Measurements from ENCODE around the gene EVI5.

Gene EVI5

GRCh38 chr1:92784639-92785500, at the start of gene EVI5:
TSS of gene EVI5 (minus strand) at chr1:92785108. CDS start at chr1:92736546, 48,562 bp downstream.
- peak; percentile 94 for DNase-seq (ENCODE audit: low spot score)

DNA sequence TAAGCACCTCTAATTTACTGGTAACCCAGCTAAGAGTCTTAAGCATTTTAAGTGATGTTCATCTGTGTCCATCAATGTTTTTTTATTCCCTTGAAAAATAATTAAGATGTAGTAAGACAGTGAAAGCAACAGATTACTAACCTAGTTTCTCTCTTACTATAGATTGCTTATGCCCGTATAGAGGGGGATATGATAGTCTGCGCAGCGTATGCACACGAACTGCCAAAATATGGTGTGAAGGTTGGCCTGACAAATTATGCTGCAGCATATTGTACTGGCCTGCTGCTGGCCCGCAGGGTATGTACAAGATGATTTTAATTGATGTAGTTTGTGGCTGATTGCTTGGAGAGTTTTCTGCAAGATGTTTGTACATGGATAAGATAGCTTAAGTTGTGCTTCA, 49.7 kb upstream of the EVI5 start:
- DNase-seq (ENCODE audit: low spot score): no peak

DNA sequence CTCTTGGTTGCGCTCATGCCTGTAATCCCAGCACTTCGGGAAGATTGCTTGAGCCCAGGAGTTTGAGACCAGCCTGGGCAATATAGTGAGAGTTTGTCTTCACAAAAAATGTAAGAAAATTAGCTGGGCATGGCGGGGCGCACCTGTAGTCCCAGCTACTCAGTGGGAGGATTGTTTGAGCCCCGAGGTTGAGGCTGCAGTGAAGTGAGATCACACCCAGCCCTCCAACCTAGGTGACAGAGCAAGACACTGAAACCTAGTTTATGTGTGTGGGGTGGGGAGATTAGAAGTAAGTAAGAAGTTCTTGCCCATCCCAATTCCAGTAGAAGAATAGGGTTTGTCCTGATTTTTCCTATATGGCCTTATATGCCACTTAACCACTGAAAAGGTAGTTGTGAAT, 48.9 kb upstream of the EVI5 start:
- DNase-seq (ENCODE audit: low spot score): no peak

GRCh38 chr1:92832537-92833114, 47.7 kb upstream of the EVI5 start:
- DNase-seq (ENCODE audit: low spot score): peak; percentile 18

DNA sequence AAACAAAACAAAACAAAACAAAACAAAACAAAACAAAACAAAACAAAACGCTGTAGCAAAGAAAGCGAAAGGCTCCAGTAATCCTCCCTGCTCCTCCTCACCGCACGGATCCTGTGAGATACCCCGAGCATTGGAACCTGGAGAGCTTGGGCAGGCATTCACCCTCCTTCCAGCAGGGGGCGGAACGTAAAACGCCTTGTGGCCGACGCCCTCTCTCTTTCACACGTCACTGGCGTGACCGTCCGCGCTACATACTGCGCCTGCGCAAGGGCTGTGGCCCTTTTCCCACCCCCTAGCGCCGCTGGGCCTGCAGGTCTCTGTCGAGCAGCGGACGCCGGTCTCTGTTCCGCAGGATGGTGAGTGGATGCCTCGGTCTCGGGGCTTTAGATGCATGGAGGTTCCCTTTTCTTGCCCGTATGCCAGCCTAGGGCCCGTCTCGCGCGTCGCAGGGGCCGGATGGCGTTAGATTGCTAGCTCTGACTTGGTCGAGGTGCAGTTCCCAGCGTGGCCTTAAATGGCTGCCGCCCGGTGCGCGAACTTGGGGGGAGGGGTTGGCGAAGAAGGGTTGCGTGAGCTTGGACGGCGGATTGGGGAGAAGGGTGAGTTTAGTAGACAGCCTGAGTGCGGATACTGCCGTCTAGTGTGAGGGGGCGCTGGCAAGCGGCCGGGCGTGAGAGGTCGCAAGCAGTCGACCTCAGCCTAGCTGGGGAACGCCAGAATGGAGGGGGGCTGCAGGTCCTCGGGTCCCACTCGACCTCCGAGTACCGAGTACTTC, 47.0 kb upstream of the EVI5 start, which contains the start of gene RPL5:
RPL5 (plus strand) TSS at position 279 of the 775 bp plus-strand sequence; CDS start at position 354, 75 bp downstream.
- DNase-seq (ENCODE audit: low spot score): peak; percentile 98

GRCh38 chr1:92831368-92831761, 46.5 kb upstream of the EVI5 start:
- no peak for DNase-seq (ENCODE audit: low spot score)

DNA sequence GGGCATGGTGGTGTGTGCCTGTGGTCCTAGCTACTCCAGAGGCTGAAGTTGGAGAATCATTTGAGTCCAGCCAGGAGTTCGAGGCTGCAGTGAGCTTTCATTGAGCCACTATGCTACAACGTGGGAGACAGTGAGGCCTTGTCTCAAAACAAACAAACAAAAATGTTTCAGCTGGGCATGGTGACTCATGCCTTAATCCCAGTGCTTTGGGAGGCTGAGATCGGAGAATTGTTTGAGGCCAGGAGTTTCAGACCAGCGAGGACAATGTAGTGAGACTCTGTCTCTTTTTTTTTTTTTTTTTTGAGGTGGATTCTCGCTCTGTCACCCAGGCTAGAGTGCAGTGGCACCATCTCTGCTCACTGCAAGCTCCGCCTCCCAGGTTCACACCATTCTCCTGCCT, 41.9 kb upstream of the EVI5 start:
- no peak for DNase-seq (ENCODE audit: low spot score)

- no peak for DNase-seq (ENCODE audit: low spot score)
These were observed 38.0 kb upstream of the EVI5 start for GRCh38 chr1:92822879-92823278.

DNA sequence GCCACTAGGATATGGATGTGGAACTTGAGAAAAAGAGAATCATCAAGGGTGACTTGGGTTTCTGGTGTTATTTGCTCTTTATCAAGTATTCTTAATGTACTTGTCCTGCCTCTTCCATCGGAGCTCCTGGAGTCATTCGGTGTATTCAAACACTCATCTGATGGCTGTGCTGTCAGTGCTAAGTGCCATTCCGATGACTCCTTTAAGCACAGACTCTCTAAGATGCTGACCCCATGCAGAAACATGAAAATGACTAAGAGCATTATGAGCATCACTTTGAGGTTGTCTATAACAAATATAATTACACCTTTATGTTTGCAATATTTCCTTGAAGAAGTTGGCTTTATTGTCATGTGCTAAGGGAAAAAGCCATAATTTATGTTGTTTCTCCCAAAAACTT, 35.6 kb upstream of the EVI5 start:
- DNase-seq (ENCODE audit: low spot score): no peak

GRCh38 chr1:92820024-92820423, 35.1 kb upstream of the EVI5 start:
- DNase-seq (ENCODE audit: low spot score): no peak

DNA sequence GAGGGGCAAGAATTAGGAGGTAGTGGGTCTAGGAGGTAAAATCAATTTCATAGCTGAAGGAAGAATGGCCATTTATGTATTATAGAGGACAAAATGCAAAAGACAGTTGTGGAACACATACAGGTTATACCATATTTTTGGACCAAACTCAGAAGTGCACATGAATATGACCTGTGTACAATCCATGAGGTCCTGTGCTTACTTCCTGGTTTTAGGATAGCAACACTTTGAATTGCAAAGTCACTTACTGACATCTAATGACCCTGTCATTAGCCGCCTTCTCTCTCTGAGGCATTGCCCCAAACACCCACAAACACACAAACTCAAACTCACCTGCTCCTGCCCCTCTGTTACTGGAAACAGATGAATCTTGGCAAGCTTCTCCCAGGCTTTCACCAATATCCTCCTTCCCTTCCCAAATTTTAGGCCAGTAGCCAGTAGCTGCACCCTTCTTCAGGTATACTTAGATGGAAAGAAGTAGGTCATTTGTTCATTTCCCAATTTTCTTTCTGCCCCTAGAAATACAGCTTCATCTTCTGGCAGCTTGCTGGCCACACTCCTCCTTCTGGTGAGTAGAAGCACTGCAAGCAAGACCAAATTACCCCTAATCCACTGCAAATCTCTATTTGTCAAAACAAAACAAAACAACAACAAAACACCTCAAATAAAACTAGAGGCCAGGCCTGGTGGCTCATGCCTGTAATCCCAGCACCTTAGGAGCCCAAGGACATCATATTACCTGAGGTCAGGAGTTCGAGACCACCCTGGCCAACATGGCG, 33.3 kb upstream of the EVI5 start:
- DNase-seq (ENCODE audit: low spot score): peak; percentile 52

DNA sequence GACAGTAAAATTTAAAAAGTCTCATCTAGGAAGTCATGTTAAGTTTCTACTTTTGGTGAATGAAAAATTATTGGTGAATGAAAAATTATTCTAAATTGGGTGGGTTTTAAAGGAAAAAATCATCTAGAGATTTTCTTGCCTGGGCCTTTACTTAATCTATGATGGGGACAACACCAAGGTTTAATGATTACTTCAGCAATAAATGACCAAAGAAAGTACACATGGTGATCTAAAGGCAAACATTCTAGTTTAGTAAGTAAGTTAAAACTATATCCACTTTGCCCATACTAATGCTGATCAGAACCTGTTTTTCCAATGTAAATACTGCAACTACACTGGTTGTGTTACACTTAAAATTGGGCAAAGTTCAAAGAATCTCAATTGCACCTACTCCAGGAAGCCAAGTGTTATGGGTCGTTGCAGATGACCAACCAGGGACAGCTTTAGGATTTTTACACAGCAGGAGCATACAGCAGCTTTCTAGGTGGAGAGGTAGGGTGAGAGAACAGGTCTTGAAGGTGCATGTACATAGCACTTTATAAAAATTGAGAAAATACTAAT, 32.3 kb upstream of the EVI5 start:
- DNase-seq (ENCODE audit: low spot score): no peak

GRCh38 chr1:92816732-92817131, 31.8 kb upstream of the EVI5 start:
- no peak for DNase-seq (ENCODE audit: low spot score)

- no peak for DNase-seq (ENCODE audit: low spot score)
These were observed 23.5 kb upstream of the EVI5 start for GRCh38 chr1:92808381-92808780.

- no peak for DNase-seq (ENCODE audit: low spot score)
These were observed 20.3 kb upstream of the EVI5 start for GRCh38 chr1:92805216-92805615.

- peak; percentile 53 for DNase-seq (ENCODE audit: low spot score)
These were observed 19.9 kb upstream of the EVI5 start for GRCh38 chr1:92804721-92805201.

- no peak for DNase-seq (ENCODE audit: low spot score)
These were observed 18.4 kb upstream of the EVI5 start for GRCh38 chr1:92803140-92803887.

GRCh38 chr1:92797961-92798360, 13.1 kb upstream of the EVI5 start:
- DNase-seq (ENCODE audit: low spot score): no peak

GRCh38 chr1:92797297-92797696, 12.4 kb upstream of the EVI5 start:
- DNase-seq (ENCODE audit: low spot score): no peak

DNA sequence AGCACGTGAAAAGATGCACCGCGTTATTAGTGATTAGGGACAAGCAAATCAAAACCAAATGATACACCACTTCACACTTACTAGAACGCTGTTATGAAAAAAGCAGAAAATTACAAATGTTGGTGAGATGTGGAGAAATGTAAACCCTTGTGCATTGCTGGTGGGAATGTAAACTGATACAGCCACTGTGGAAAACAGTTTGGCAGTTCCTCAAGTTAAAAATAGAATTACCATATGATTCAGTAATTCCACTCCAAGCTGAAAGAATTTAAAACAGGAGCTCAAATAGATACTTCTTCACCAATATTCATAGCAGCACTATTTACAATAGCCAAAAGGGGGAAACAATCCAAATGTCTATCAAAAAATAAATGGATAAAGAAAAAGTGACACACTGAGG, 10.3 kb upstream of the EVI5 start:
- no peak for DNase-seq (ENCODE audit: low spot score)

DNA sequence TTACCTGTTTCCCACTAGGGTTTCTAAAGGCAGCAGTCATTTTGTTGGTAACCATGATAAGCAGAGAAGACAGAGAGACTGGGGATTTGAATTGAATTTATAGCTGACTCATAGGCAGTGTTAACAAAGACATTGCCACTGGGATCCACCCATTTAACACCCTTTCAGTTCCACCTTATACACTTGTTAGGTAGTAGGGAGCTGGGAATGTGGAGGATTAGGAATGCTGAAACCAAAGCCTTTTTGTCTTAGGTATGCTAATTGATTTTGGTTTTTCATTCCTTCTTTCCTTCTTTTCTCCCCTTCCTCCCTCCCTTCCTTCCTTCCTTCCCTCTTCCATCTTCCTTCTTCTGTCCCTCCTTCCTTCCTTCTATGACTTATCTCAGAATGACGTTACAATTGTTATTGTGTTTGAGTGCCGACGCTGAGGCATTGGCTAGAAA, 7.5 kb upstream of the EVI5 start:
- no peak for DNase-seq (ENCODE audit: low spot score)

Measured in germinal center (tissue), 1 donor.